Epithelial cell of proximal tubule (primary cell): ENCODE measurements around the gene SERP2. TPM values are rescaled to one million over a fixed set of nuclear protein-coding genes. Genes with fewer than 3 reads are reported as not detected.

Experiments
- DNase-seq: peaks from one replicate; pipeline ENCODE4 v3.0.0-alpha.2; 2011; ENCODE audit warnings: low read depth
- H3K4me3 ChIP-seq: 2 replicates; pipeline ENCODE4 v1.5.1; 2011; ENCODE audit warnings: low read depth, mild to moderate bottlenecking, low read length
- CTCF ChIP-seq: conservative IDR thresholded peaks from 2 replicates; pipeline ENCODE4 v1.5.1; 2012; ENCODE audit warnings: low read depth, mild to moderate bottlenecking, low read length
- total RNA-seq: library from RNA; depleted of rRNA; stranded (reverse); fragments of >200 nt; gene quantifications from 2 replicates; pipeline ENCODE4 v1.2.3, GENCODE V29; 2015

SERP2 gene
- total RNA-seq, 1 donor from 2014 or later = 2.7 TPM

GRCh38 chr13:44400736-44401135 is 27.1 kb downstream of the SERP2 start:
- no peak for TF ChIP-seq CTCF
- DNase-seq = no peak

GRCh38 chr13:44401577-44401976 is 28.0 kb downstream of the SERP2 start:
- TF ChIP-seq CTCF = no peak
- DNase-seq = no peak

More at GRCh38 chr13:44400736-44401135, 27.1 kb downstream of the SERP2 start:
- no peak overlapping the region for H3K4me3 ChIP-seq

GRCh38 chr13:44402899-44403445 is 29.3 kb downstream of the SERP2 start:
- DNase-seq = no peak
- TF ChIP-seq CTCF = no peak
- no peak overlapping the region for H3K4me3 ChIP-seq

More at GRCh38 chr13:44401577-44401976, 28.0 kb downstream of the SERP2 start:
- H3K4me3 ChIP-seq = no peak overlapping the region

GRCh38 chr13:44403461-44404056 is 29.9 kb downstream of the SERP2 start:
- DNase-seq = no peak
- no peak for TF ChIP-seq CTCF
- H3K4me3 ChIP-seq = no peak overlapping the region

GRCh38 chr13:44404261-44405132 is 30.9 kb downstream of the SERP2 start:
- TF ChIP-seq CTCF = no peak
- no peak overlapping the region for H3K4me3 ChIP-seq
- DNase-seq = no peak

- TF ChIP-seq CTCF = no peak
- DNase-seq = no peak
- H3K4me3 ChIP-seq = no peak overlapping the region
These were observed 33.0 kb downstream of the SERP2 start for GRCh38 chr13:44406617-44407016.

GRCh38 chr13:44407379-44407778 is 33.8 kb downstream of the SERP2 start:
- no peak overlapping the region for H3K4me3 ChIP-seq
- no peak for DNase-seq
- TF ChIP-seq CTCF = no peak
